Skin epidermis (tissue), 12 donors: ENCODE results near the gene IQGAP2.

Source experiments
- H3K27ac ChIP-seq, 21 experiments: fragments of 200-600 bp; sonication (generic) in 11 of 21; one replicate each; pipeline ENCODE4 v1.5.0; 2020; ENCODE audit warnings: mild to moderate bottlenecking in 3 of 21, inconsistent platforms in 2 of 21, moderate library complexity in 2 of 21
- H3K4me3 ChIP-seq, 7 experiments: fragments of 200-600 bp; sonication (generic) in 2 of 7; one replicate each; pipeline ENCODE4 v1.5.0; 2020; ENCODE audit warnings: inconsistent platforms in 2 of 7, mild to moderate bottlenecking in 2 of 7, moderate library complexity in 1 of 7

Gene IQGAP2

GRCh38 chr5:76689321-76690036, 286.4 kb downstream of the IQGAP2 start:
- Histone ChIP-seq H3K27ac (peak overlapping the region in 10 of 21 experiments; percentile 16 to 77 (median 48)), H3K4me3 (no peak overlapping the region)

- Histone ChIP-seq H3K4me3 (no peak overlapping the region), H3K27ac (peak overlapping the region in 10 of 21 experiments; percentile 24 to 77 (median 52))
Observed at GRCh38 chr5:76690037-76690679, 287.1 kb downstream of the IQGAP2 start.

GRCh38 chr5:76690704-76691466, 287.8 kb downstream of the IQGAP2 start:
- H3K27ac ChIP-seq = peak overlapping the region in 13 of 21 experiments; percentile 18 to 77 (median 55)
- H3K4me3 ChIP-seq = no peak overlapping the region

- Histone ChIP-seq H3K27ac (peak overlapping the region in 14 of 21 experiments; percentile 0 to 77 (median 59)), H3K4me3 (no peak overlapping the region)
Observed at GRCh38 chr5:76691467-76692273, 288.6 kb downstream of the IQGAP2 start.

- no peak overlapping the region for H3K4me3 ChIP-seq
- H3K27ac ChIP-seq = peak overlapping the region in 8 of 21 experiments; percentile 0 to 77 (median 62)
Observed at GRCh38 chr5:76692274-76692540, 289.1 kb downstream of the IQGAP2 start.

- H3K27ac ChIP-seq = peak overlapping the region in 5 of 21 experiments; percentile 59 to 77 (median 62)
- H3K4me3 ChIP-seq = no peak overlapping the region
Observed at GRCh38 chr5:76692651-76693050, 289.6 kb downstream of the IQGAP2 start.

- Histone ChIP-seq H3K27ac (peak overlapping the region in 1 of 21 experiments; percentile 62), H3K4me3 (no peak overlapping the region)
Observed at GRCh38 chr5:76693141-76693540, 290.1 kb downstream of the IQGAP2 start.

GRCh38 chr5:76694317-76694716, 291.2 kb downstream of the IQGAP2 start:
- Histone ChIP-seq H3K4me3 (no peak overlapping the region), H3K27ac (no peak overlapping the region)

- H3K4me3 ChIP-seq = no peak overlapping the region
- H3K27ac ChIP-seq = no peak overlapping the region
Observed at GRCh38 chr5:76695346-76695745, 292.3 kb downstream of the IQGAP2 start.

- Histone ChIP-seq H3K4me3 (no peak overlapping the region), H3K27ac (no peak overlapping the region)
Observed at GRCh38 chr5:76696251-76696650, 293.2 kb downstream of the IQGAP2 start.

- no peak overlapping the region for H3K4me3 ChIP-seq
Observed at GRCh38 chr5:76697670-76698069, 294.6 kb downstream of the IQGAP2 start.

GRCh38 chr5:76700571-76700970, 297.5 kb downstream of the IQGAP2 start:
- Histone ChIP-seq H3K4me3 (no peak overlapping the region), H3K27ac (no peak overlapping the region)

More at GRCh38 chr5:76697670-76698069, 294.6 kb downstream of the IQGAP2 start:
- no peak overlapping the region for H3K27ac ChIP-seq

GRCh38 chr5:76701298-76701697, 298.2 kb downstream of the IQGAP2 start:
- H3K4me3 ChIP-seq = no peak overlapping the region
- peak overlapping the region in 1 of 21 experiments; percentile 24 for H3K27ac ChIP-seq

- H3K27ac ChIP-seq = no peak overlapping the region
- no peak overlapping the region for H3K4me3 ChIP-seq
Observed at GRCh38 chr5:76703707-76704106, 300.6 kb downstream of the IQGAP2 start.

- Histone ChIP-seq H3K4me3 (no peak overlapping the region), H3K27ac (no peak overlapping the region)
Observed at GRCh38 chr5:76704131-76704663, 301.1 kb downstream of the IQGAP2 start.

GRCh38 chr5:76705574-76705973, 302.5 kb downstream of the IQGAP2 start:
- no peak overlapping the region for H3K4me3 ChIP-seq
- no peak overlapping the region for H3K27ac ChIP-seq

- Histone ChIP-seq H3K27ac (peak overlapping the region in 2 of 21 experiments; percentile 17 to 65), H3K4me3 (no peak overlapping the region)
Observed at GRCh38 chr5:76709762-76710161, 306.7 kb downstream of the IQGAP2 start.

GRCh38 chr5:76710991-76711390, 307.9 kb downstream of the IQGAP2 start:
- H3K27ac ChIP-seq = peak overlapping the region in 17 of 21 experiments; percentile 22 to 88 (median 59)
- H3K4me3 ChIP-seq = no peak overlapping the region

GRCh38 chr5:76714751-76715485, 311.8 kb downstream of the IQGAP2 start:
- Histone ChIP-seq H3K4me3 (peak overlapping the region; percentile 56 to 94 (median 82)), H3K27ac (peak overlapping the region in 20 of 21 experiments; percentile 53 to 96 (median 86))
